Thyroid gland (tissue), 4 donors: ENCODE results near the gene CNGA3.

ENCODE experiments used
- POLR2A ChIP-seq, 2 donors: fragments of 450-650 bp; IDR thresholded peaks; one replicate each; pipeline ENCODE4 v1.6.1; 2017; ENCODE audit warnings: antibody characterized with exemption in 2 of 2, mild to moderate bottlenecking in 2 of 2, moderate library complexity in 1 of 2
- TF ChIP-seq, protein P1 (sequence below), 6 experiments: fragments of 200-600 bp in 3 of 6; fragments of 450-650 bp in 3 of 6; sonication (generic) in 3 of 6; IDR thresholded peaks; one replicate each; pipeline ENCODE4 v1.5.1; 2016 to 2019; ENCODE audit warnings: antibody characterized with exemption in 6 of 6, mild to moderate bottlenecking in 2 of 6, inconsistent platforms in 1 of 6, moderate library complexity in 1 of 6

DNA sequence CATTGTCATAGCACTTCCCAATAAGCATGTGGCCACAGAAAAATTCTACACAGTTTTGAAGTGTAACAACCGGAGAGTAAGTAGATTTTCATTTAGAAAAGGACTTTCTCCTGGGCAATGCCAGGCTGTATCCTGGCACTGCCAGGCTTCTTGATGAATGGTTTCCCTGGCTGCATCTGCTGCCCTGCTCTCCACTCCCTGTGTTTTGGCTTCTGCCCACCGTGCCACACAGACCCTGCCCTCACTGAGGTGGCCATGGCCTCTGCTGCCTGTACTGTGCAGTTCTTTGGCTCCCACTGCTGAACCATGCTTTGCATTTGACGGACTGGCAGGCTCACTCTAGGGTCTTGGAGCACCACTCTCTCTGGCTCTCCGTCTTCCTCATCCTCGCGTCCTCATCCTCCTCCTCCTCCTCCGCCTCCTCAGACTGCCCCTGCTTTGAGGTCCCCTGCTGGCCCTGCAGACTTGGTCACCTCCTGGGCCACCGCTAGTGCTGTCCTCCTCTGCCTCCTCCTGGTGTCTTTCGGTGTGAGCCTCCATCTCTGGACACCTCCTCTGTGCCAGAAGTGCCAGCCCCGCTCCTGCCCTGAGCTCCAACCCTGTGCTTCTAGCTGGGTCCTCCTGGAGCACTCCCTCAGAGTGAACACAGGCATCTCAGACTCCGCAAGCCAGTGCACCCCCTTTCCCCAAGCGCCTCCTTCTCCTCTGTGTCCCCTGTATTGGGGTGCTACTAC is 45.9 kb upstream of the CNGA3 start:
- TF ChIP-seq POLR2A (IDR thresholded peaks at IDR 0.05), result no peak
- TF ChIP-seq, protein P1, sequence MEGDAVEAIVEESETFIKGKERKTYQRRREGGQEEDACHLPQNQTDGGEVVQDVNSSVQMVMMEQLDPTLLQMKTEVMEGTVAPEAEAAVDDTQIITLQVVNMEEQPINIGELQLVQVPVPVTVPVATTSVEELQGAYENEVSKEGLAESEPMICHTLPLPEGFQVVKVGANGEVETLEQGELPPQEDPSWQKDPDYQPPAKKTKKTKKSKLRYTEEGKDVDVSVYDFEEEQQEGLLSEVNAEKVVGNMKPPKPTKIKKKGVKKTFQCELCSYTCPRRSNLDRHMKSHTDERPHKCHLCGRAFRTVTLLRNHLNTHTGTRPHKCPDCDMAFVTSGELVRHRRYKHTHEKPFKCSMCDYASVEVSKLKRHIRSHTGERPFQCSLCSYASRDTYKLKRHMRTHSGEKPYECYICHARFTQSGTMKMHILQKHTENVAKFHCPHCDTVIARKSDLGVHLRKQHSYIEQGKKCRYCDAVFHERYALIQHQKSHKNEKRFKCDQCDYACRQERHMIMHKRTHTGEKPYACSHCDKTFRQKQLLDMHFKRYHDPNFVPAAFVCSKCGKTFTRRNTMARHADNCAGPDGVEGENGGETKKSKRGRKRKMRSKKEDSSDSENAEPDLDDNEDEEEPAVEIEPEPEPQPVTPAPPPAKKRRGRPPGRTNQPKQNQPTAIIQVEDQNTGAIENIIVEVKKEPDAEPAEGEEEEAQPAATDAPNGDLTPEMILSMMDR (IDR thresholded peaks at IDR 0.05), result no peak
